Measurements from ENCODE around the gene TSEN54. TPM values are rescaled to one million over a fixed set of nuclear protein-coding genes. Genes with fewer than 3 reads are reported as not detected.
A peak's percentile ranks its signal among the peaks of the same experiment; 100 is the strongest.

TSEN54 gene
- total RNA-seq, 1 experiment from 2014 or later = 44.5 TPM

GRCh38 chr17:75548813-75549212 lies 32.5 kb downstream of the TSEN54 start:
- no peak overlapping the region for H4K8ac ChIP-seq (replicated peaks; ENCODE audit: insufficient read length, low read depth, low read length)
- Mint-ChIP-seq H3K4me1 (peaks cover 25 to 50% of the 10 kb centered on the region in 2 experiments), H3K36me3 (ENCODE audit: insufficient read depth in 1 of 3, low read depth in 3 of 3) (peaks cover 0 to 18% (median 4%) of the 10 kb centered on the region in 3 experiments; a peak in 3 of 7 replicates), H3K9me3 (no peaks in the 10 kb centered on the region), H3K27ac (no peak overlapping the region), H3K4me3 (no peak overlapping the region), H3K27me3 (ENCODE audit: low read depth) (no peaks in the 10 kb centered on the region)
- H2BK5ac ChIP-seq (ENCODE audit: insufficient read length, low read length) = no peak overlapping the region
- no peaks in the 10 kb centered on the region for H3K79me1 ChIP-seq (ENCODE audit: insufficient read depth, low read depth, low read length, poor library complexity, severe bottlenecking)
- H4K5ac ChIP-seq (ENCODE audit: insufficient read length, low read depth, low read length) = no peak overlapping the region
- no peak overlapping the region for H3K9ac ChIP-seq (ENCODE audit: extremely low read depth, insufficient read length, low read length)
- H2BK120ac ChIP-seq (ENCODE audit: low read depth, low read length, poor library complexity, severe bottlenecking) = no peak overlapping the region
- no peak overlapping the region for H2BK15ac ChIP-seq (ENCODE audit: low read depth, low read length)
- TF ChIP-seq, protein P1, sequence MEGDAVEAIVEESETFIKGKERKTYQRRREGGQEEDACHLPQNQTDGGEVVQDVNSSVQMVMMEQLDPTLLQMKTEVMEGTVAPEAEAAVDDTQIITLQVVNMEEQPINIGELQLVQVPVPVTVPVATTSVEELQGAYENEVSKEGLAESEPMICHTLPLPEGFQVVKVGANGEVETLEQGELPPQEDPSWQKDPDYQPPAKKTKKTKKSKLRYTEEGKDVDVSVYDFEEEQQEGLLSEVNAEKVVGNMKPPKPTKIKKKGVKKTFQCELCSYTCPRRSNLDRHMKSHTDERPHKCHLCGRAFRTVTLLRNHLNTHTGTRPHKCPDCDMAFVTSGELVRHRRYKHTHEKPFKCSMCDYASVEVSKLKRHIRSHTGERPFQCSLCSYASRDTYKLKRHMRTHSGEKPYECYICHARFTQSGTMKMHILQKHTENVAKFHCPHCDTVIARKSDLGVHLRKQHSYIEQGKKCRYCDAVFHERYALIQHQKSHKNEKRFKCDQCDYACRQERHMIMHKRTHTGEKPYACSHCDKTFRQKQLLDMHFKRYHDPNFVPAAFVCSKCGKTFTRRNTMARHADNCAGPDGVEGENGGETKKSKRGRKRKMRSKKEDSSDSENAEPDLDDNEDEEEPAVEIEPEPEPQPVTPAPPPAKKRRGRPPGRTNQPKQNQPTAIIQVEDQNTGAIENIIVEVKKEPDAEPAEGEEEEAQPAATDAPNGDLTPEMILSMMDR (conservative IDR thresholded peaks at IDR 0.05) = no peak
- H2BK20ac ChIP-seq (ENCODE audit: low read depth, low read length, poor library complexity, severe bottlenecking) = no peak overlapping the region
- no peak for DNase-seq
- H3K4ac ChIP-seq (ENCODE audit: low read depth, low read length) = no peak overlapping the region
- no peak overlapping the region for H3K14ac ChIP-seq (ENCODE audit: insufficient read depth, low read length)
- H3K18ac ChIP-seq (ENCODE audit: insufficient read length, low read depth, low read length) = no peak overlapping the region
- no peaks in the 10 kb centered on the region for H3K27me3 ChIP-seq (ENCODE audit: insufficient read depth, low read length)
- WGBS (ENCODE audit: extremely low coverage, insufficient read length, low lambda C conversion rate) = no CpG with 5 or more reads among the region's 5 CpGs
- H3K56ac ChIP-seq (ENCODE audit: insufficient read length, low read depth, low read length) = no peak overlapping the region
- peaks cover 4% of the 10 kb centered on the region; the same call in 1 of the 2 replicates for H3K4me1 ChIP-seq (ENCODE audit: insufficient read depth, low read length)
- no peak overlapping the region for H3K23ac ChIP-seq (ENCODE audit: insufficient read length, low read depth, low read length)
- no peaks in the 10 kb centered on the region for H4K20me1 ChIP-seq (ENCODE audit: control insufficient read depth, insufficient read depth, insufficient read length)
- no peak overlapping the region for H2BK12ac ChIP-seq (ENCODE audit: insufficient read length, low read depth, low read length)
- peak overlapping the region; percentile 60 for H3K4me2 ChIP-seq (ENCODE audit: insufficient read depth, insufficient read length, low read length)
- H2AK5ac ChIP-seq (ENCODE audit: insufficient read length, low read length) = no peak overlapping the region
- no peaks in the 10 kb centered on the region for H3K9me3 ChIP-seq (ENCODE audit: control insufficient read depth, low read depth, low read length)
- H4K91ac ChIP-seq (ENCODE audit: insufficient read length, low read depth, low read length) = no peak overlapping the region
- H2AFZ ChIP-seq (ENCODE audit: low read length) = no peak overlapping the region
- no peak overlapping the region for H3K27ac ChIP-seq (ENCODE audit: insufficient read length, low read depth, low read length)
- no peaks in the 10 kb centered on the region for H3K79me2 ChIP-seq (ENCODE audit: insufficient read depth, low read length)
- peaks cover 5% of the 10 kb centered on the region for H3K23me2 ChIP-seq (ENCODE audit: insufficient read length, low read depth, low read length, poor library complexity, severe bottlenecking)
- no peak overlapping the region for H3T11ph ChIP-seq (ENCODE audit: low read length)

Data from H9 (cell line).